Activated gamma-delta T cell treated with Interleukin-2 at 50 U/mL for 16 hours (primary cell): ENCODE results near the gene PTPRN2.

Experiments used
- DNase-seq: peaks from one replicate; pipeline ENCODE4 v3.0.0-alpha.2; 2020

The PTPRN2 gene

GRCh38 chr7:157884461-157885062, 703.1 kb downstream of the PTPRN2 start:
- no peak for DNase-seq

- DNase-seq, result no peak
Measured at GRCh38 chr7:157881048-157881771, 706.4 kb downstream of the PTPRN2 start.

- DNase-seq, result no peak
Measured at GRCh38 chr7:157879391-157879790, 708.2 kb downstream of the PTPRN2 start.

GRCh38 chr7:157877298-157878090, 710.1 kb downstream of the PTPRN2 start:
- no peak for DNase-seq

GRCh38 chr7:157876469-157877285, 710.9 kb downstream of the PTPRN2 start:
- no peak for DNase-seq

GRCh38 chr7:157875230-157876179, 712.1 kb downstream of the PTPRN2 start:
- no peak for DNase-seq

- DNase-seq, result no peak
Measured at GRCh38 chr7:157874870-157875229, 712.8 kb downstream of the PTPRN2 start.

- no peak for DNase-seq
Measured at GRCh38 chr7:157874208-157874816, 713.3 kb downstream of the PTPRN2 start.

- DNase-seq, result no peak
Measured at GRCh38 chr7:157873664-157874063, 714.0 kb downstream of the PTPRN2 start.

GRCh38 chr7:157873181-157873580, 714.4 kb downstream of the PTPRN2 start:
- DNase-seq, result no peak

GRCh38 chr7:157872447-157872846, 715.2 kb downstream of the PTPRN2 start:
- no peak for DNase-seq

- no peak for DNase-seq
Measured at GRCh38 chr7:157871681-157872080, 715.9 kb downstream of the PTPRN2 start.

GRCh38 chr7:157870644-157871290, 716.9 kb downstream of the PTPRN2 start:
- no peak for DNase-seq

GRCh38 chr7:157869793-157870192, 717.8 kb downstream of the PTPRN2 start:
- no peak for DNase-seq

- no peak for DNase-seq
Measured at GRCh38 chr7:157867685-157868305, 719.8 kb downstream of the PTPRN2 start.

GRCh38 chr7:157866336-157866924, 721.2 kb downstream of the PTPRN2 start:
- DNase-seq, result no peak

GRCh38 chr7:157865351-157866165, 722.1 kb downstream of the PTPRN2 start:
- DNase-seq, result no peak

- DNase-seq, result no peak
Measured at GRCh38 chr7:157864911-157865310, 722.7 kb downstream of the PTPRN2 start.
